Measurements from ENCODE around the gene ITM2C.

ITM2C gene

DNA sequence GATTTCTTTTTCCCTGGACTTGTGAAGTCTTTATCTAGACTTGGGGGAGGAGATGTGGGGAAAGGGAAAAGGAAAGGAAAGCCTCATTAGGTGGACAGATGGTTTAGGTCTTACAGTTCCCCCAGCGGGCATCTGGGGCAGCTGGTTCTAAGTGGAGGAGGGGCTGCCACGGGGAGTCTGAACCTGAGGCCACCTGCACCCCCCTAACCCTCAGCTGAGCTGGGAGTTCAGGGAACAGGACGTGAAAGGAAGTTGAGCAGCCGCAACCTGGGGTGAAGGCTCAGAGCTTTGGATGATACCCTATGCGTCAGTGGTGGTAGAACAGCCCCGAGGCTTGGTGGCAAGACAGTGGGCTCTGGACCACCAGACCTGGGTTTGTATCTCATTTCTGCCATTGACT lies 26.8 kb downstream of the ITM2C start:
- no peak for DNase-seq (ENCODE audit: low spot score)

GRCh38 chr2:230893338-230893737 lies 28.6 kb downstream of the ITM2C start:
- no peak for DNase-seq (ENCODE audit: low spot score)

- peak; percentile 40 for DNase-seq (ENCODE audit: low spot score)
These were observed 29.4 kb downstream of the ITM2C start for GRCh38 chr2:230893841-230894781.

DNA sequence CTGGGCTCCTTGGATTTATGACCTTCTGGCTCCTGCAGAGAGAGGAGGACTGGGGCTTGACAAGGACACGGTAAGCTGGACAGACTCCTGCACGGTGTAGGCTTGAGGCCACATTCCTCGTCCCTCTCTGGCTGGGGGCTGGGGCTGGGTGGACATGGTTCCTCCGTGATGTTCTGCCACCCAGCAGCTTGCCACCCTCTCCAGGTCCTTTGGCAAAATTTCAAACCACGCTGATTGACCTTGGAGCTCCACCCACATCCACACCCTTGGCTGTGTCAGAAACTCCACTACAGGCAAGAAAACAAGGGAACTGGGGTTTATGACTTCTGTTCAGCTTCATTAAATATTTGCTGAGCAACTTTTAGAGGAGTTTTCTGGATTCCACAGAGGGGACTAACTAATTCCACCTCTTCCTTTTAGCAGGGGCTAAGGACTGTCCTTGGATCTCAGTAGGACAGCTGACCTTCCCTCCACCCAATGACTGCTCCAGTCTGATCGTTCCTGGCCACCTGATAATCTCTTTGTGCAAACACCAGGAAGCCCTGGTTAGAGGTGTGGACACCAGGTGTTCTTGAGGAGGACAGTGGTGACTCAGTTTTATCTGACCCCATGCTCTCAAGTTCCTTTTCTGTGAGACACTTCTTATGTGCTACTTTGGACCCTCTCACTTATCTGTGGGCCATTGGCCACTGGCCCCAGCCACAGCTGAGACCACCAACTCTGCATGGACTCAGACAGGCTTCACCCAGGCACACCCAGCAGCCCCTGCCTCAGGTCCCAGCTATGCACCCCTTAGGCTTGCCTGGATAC lies 31.0 kb downstream of the ITM2C start:
- DNase-seq (ENCODE audit: low spot score), result no peak

- no peak for DNase-seq (ENCODE audit: low spot score)
These were observed 31.8 kb downstream of the ITM2C start for GRCh38 chr2:230896346-230897115.

GRCh38 chr2:230898016-230898712 lies 33.4 kb downstream of the ITM2C start:
- no peak for DNase-seq (ENCODE audit: low spot score)

DNA sequence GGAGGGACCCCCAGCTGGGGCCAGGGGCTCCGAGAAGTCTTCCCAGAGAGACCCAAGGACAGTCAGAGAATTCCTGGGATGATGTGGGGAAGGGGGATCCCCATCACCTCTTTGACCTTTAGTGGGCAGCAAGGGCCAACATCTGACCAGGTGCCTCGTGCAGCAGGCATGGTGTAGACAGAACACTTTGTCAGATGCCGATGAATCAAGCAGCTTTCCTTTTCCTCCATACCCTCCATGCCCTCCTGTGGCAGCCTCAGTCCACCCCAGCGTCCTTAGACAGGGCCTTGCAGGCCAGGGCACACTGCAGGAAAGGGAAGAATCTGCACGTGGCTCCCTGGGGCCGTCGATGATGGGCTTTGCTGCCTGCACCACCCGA lies 34.0 kb downstream of the ITM2C start:
- no peak for DNase-seq (ENCODE audit: low spot score)

- DNase-seq (ENCODE audit: low spot score), result peak; percentile 36
These were observed 34.5 kb downstream of the ITM2C start for GRCh38 chr2:230899287-230899686.

DNA sequence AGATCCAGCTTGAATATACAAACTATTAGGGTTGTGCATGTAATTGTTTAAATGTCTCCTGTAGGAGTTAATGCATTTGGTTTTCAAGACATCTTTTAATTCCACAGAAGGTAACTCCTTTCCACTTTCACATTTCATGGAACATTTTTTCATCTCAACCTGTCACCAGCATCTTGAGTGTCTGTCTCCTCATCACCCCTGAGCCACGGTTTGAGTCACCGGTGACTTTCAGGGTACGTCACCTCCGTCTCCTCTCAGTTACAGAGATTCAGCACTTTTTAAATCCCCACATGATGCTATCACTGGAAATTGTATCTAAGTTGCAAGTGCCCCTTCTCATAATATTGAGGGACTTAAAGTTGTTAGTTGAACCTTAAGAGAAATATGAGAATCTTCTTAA lies 35.0 kb downstream of the ITM2C start:
- DNase-seq (ENCODE audit: low spot score), result no peak

DNA sequence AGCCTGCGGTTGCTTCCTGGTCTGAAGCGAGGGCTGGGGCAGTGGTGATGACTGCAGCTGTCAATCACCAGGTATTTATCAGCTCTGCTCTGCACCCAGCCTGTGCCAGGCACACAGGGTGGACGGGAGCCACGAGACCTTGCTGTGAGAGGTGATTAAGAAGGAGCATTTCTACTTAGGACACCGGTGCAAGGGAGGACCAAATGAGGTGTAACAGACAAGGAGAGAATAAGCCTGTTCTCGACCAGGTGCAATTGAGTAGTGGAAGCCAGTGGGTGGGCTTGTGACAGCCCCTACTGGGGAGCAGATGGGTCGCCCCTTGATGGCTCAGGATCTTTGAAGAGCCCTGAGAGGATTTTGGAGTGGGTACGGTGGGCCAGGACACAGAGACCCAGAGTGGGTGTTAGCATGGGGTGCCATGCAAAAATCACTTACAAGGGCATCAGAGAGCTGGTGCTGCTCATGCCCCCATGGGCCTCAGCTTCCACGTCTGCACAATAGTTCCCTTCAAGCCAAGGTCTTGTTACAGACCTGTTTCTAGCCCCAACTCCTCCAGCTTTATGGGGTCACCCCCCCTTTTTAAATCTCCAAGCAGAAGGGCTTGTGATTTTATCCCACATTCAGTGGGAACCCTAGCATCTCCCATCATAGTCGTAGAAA lies 35.7 kb downstream of the ITM2C start:
- no peak for DNase-seq (ENCODE audit: low spot score)

DNA sequence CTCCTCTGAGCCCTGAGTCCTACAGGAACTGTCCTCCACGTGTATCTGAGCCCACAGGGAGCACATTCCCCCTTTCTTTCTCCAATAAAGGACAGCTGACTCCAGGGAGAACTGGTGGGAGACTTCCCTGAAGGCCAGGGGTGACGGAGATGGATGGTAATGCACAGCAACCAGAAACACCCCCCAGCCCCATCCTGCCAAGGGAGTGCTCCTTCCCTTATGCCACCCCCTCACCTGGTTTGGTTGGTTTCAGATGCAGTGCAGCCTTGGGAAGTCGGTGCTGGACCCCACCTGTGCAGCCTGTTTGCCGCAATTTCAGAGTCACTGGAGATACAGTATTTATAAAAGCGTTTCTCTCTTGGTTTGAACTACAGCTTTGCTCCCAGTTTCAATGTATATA lies 36.3 kb downstream of the ITM2C start:
- DNase-seq (ENCODE audit: low spot score), result no peak

DNA sequence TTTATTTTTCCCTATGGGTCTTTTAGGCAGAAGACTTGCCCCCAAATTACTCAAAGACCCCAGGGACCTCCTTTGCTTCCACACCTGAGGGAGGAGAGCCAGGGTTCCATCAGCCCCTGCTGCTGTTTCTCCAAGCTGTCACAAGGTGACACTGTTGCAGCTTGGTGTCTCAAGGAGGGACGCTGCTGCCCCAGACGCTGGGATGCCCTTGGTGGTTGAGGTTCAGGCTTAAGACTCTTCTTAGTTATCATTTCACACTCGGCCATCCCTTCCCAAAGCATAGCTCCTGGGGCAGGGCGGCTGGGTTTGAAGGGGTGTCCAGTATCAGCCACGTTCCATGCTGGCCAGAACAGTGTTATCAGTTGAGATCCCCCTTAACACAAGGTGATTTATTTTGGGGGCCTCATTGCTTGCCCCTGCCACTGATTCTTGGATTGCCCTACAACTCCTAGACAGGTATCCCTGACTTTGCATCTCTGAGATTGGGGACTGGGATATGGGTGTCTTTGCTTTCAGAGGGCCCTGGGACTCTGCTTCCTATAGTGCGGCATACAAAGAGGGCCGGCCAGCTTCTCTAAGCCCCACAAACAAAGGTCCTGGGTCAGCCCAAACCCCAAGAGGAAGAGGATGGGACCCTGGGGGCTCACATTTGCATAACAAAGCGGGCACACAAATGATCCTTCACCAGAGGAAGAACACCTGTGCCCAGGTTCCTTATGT lies 37.6 kb downstream of the ITM2C start:
- DNase-seq (ENCODE audit: low spot score), result peak; percentile 48

DNA sequence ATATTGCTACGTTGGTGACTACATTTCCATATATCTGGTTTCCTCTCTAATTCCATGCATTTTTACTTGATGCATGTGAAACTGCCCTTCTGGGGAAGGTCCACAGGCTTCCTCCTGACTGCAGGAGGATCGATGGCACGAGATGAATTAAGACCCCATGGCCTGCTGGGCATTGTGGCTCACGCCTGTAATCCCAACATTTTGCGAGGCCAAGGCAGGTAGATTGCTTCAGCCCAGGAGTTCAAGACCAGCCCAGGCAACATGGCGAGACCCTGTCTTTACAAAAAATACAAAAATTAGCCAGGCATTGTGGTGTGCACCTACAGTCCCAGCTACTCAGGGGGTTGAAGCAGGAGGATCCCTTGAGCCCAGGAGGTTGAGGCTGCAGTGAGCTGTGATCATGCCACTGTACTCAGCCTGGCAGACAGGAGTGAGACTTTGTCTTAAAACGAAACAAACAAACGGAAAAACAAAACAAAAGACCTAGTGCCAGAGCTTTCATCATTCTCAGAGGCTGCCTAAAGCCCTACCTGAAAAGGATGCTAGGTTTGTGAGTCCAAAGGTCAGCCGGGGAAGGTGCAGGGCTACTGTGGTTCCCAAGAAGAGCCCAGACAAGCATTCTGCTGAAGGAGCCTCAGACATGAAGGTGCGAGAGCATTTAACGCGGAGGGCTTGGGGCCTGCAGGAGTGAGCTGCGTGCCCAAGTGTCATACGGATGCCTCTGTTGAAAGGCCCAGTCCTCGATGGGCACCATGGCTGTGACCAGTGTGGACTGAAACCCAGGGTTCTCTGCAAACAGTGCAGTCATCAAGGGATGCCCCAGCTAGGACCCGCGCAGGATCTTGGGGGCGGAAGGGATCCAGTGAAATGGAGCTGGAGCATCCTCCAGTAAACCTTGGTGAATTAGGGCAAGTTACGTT lies 38.7 kb downstream of the ITM2C start:
- no peak for DNase-seq (ENCODE audit: low spot score)

DNA sequence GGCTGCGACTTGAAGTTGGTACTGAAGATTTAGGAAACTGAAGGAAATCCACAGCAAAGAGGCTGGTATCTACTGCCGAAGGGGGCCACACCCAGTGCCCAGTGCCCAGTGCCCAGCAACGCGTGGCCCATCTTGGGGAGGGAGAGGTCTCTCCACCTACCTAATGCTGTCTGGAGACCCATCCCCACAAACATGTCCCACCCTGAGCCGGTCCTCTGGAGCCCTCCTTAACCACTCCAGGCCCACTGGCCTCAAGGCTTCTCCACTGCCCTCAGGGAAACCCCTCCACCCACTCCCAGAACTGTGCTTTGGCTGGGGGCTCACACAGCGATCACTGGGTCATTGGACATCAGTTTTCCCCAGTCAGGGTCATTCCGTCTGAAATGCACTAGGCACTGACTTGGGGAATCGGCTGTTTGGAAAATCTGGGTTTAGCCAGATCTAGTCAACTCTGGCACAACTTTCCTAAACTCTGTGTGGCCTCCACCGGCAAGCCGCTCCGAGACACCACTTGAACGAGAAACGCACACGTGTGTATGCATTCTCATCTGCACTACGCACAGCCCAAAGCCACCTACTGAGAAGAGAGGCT lies 40.2 kb downstream of the ITM2C start:
- no peak for DNase-seq (ENCODE audit: low spot score)

DNA sequence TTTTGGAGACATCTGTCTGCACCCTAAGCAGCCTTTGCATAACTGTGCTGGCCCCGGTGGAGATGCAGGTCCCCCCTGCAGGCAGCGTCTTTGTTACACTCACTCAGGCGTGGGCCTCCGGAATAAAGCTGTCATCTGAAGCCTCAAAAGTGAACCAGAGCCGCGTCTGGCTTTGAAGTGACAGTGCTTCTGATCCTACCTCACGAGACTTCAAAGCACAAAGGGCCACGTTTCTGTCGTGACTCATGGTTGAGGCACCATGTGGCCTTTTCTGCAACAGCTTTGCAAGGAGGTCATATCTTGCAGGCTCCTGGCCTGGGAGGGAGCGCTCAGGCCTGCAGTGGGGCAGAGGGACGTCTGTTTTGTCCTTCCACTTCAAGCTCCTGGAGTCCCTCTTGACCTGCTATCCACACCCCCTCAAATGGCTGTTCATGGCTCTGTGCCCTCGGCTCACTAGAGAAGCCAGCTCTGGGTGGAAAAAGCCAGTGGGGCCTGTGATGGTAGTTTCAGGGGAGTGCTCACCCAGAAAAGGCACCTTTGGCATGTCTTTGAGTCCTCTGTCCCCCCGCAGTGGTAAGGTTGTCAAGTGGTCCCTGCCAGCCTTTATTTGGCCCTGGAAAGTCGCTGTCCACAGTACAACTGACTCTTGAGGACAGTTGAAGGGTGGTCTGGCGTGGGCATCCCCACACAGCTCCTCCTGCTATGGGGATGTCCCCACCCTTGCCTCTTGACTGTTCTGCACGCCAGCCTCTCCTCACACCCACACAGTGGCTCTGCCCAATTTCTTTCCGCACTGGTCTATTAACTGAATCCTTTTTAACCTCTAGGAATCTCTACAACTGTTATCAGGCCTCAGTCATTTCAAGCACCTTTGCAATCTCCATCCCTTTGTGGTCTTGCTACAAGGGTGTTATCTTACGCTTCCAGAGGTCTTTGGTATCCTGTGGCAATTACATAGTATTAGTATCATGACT lies 41.0 kb downstream of the ITM2C start:
- DNase-seq (ENCODE audit: low spot score), result no peak

- DNase-seq (ENCODE audit: low spot score), result no peak
These were observed 41.9 kb downstream of the ITM2C start for GRCh38 chr2:230906471-230907230.
